IgD-negative memory B cell (primary cell): ENCODE measurements around the gene GRIP2. TPM values are rescaled to one million over a fixed set of nuclear protein-coding genes. Genes with fewer than 3 reads are reported as not detected.

Experiments used
- H3K27ac Mint-ChIP-seq, 3 donors: one replicate each; pipeline ENCODE4 v1.8.0; 2020 to 2022; ENCODE audit warnings: mild to moderate bottlenecking in 3 of 3, mixed read lengths in 3 of 3, moderate library complexity in 1 of 3
- H3K27me3 Mint-ChIP-seq: one replicate; pipeline ENCODE4 v1.8.0; 2021; ENCODE audit warnings: mixed read lengths
- H3K36me3 Mint-ChIP-seq: one replicate; pipeline ENCODE4 v1.8.0; 2020; ENCODE audit warnings: mild to moderate bottlenecking, mixed read lengths
- H3K4me1 Mint-ChIP-seq, 3 donors: one replicate each; pipeline ENCODE4 v1.8.0; 2020 to 2022; ENCODE audit warnings: mixed read lengths in 3 of 3, mild to moderate bottlenecking in 1 of 3
- H3K4me3 Mint-ChIP-seq, 4 donors: one replicate each; pipeline ENCODE4 v1.8.0; 2020 to 2022; ENCODE audit warnings: mild to moderate bottlenecking in 4 of 4, mixed read lengths in 4 of 4, moderate library complexity in 3 of 4
- H3K9me3 Mint-ChIP-seq, 3 donors: one replicate each; pipeline ENCODE4 v1.8.0; 2020 to 2021; ENCODE audit warnings: mixed read lengths in 3 of 3, mild to moderate bottlenecking in 1 of 3
- polyA plus RNA-seq: library from polyadenylated mRNA; unstranded; fragments of 300-500 nt; fragmentation: Illumina TruSeq; gene quantifications from one replicate; pipeline ENCODE4 v1.2.3, GENCODE V29; 2021

The GRIP2 gene
- polyA plus RNA-seq, 1 donor from 2014 or later, result not detected

DNA sequence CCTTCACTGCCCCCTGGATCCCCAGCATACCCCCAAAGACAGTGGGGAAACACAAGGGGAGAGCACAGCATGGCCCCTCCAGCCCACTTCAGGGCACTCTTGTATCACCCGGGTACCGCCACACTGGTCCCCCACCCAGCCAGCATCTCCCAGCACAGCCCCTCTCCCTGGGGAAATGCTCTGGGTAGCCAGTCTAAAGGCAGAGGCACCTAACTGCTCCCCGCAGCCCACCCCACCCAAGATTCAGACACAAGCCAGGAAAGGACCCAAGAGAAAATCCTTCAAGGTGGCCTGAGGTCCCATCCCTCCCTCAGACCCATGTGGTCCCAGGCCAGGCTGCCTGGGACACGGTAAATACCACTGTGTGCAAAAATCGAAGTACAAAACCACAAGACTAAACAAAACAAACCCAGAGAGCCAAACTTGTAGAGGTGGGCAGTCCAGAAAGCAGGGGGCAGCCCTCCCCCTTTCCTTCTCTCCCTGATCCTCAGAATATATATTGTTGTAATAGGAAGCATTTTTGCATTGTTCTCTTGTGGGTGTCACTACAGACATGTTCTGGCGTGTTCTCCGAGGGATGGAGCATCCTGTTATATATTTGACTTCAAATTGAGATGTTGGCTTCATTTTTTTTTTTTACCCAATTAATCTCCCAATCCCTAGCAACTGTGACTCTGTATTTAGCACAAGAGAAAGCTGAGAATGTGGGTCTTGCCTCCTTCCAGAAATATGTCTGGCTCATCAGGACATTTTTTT, 51.7 kb downstream of the GRIP2 start:
- H3K4me3 Mint-ChIP-seq, result peak overlapping the region in 1 of 4 donors; percentile 27
- H3K9me3 Mint-ChIP-seq, result no peaks in the 10 kb centered on the region
- H3K27me3 Mint-ChIP-seq, result no peaks in the 10 kb centered on the region
- H3K27ac Mint-ChIP-seq, result no peak overlapping the region
- H3K36me3 Mint-ChIP-seq, result no peaks in the 10 kb centered on the region
- peaks cover 0 to 7% (median 2%) of the 10 kb centered on the region in 3 donors for H3K4me1 Mint-ChIP-seq

DNA sequence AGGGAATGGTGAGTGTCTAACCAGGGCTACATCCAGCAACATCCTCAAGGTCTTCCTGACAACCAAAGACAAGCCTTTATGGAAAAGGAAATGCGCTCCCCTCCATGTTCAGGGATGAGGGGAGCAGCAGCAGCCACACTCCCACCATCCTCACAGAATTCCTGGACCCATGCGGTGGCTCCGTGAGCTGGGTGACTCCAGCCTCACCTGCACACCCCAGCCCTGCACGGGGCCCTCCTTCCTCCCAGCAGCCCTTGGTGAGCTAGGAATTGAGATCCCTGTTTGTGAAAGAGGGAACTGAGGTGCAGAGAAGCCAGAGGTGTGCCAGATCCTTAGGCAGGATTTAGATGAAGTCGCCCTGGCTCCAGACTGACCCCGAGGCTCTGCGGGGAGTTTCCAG, 52.3 kb downstream of the GRIP2 start:
- Mint-ChIP-seq H3K27ac (no peak overlapping the region), H3K27me3 (no peaks in the 10 kb centered on the region), H3K36me3 (no peaks in the 10 kb centered on the region), H3K4me1 (peaks cover 0 to 7% (median 2%) of the 10 kb centered on the region in 3 donors), H3K9me3 (no peaks in the 10 kb centered on the region), H3K4me3 (no peak overlapping the region)

DNA sequence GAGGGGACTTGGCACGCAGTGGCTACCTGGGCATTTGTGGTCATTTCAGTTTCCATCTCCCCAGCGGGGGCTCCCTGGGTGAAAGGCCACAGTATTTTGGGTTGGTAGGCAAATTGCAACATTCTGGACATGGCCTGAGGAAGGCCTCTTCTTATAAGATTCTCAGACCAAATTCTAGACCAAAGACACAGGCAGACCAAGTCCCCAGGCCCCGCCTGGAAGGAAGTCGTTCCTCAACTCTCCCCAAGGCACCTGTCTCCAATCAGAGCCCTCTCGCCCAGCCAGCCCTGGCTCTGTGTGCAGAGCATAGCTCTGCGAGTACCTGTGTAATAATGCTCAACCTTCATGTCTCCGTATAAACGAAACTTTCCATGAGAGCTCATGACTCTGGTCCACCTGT, 53.1 kb downstream of the GRIP2 start:
- Mint-ChIP-seq H3K9me3 (no peaks in the 10 kb centered on the region), H3K27me3 (no peaks in the 10 kb centered on the region), H3K4me3 (no peak overlapping the region), H3K4me1 (peaks cover 0 to 7% (median 2%) of the 10 kb centered on the region in 3 donors), H3K36me3 (no peaks in the 10 kb centered on the region), H3K27ac (peak overlapping the region in 1 of 3 donors; percentile 6)

DNA sequence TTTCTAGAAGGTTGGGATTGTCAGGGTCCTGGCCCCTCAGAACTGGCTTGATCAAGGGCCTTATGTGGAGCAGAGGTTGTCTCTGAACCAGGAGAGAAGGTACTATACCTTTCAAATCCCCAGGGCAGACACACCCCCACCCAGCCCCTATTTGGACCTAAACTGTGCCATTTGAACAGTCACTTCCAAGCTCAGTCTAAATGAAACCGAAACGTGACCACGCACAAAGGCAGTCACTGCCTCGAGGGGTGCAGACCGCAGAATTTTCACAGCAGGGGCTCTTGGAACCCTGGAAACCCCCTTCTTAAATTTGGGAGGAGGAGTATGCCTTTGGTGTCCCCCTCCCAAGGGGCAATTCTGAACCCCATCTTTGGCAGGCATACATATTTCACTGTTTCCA, 53.7 kb downstream of the GRIP2 start:
- Mint-ChIP-seq H3K4me1 (peaks cover 0 to 11% (median 2%) of the 10 kb centered on the region in 3 donors), H3K9me3 (no peaks in the 10 kb centered on the region), H3K4me3 (no peak overlapping the region), H3K36me3 (no peaks in the 10 kb centered on the region), H3K27me3 (no peaks in the 10 kb centered on the region), H3K27ac (peak overlapping the region in 1 of 3 donors; percentile 91)

DNA sequence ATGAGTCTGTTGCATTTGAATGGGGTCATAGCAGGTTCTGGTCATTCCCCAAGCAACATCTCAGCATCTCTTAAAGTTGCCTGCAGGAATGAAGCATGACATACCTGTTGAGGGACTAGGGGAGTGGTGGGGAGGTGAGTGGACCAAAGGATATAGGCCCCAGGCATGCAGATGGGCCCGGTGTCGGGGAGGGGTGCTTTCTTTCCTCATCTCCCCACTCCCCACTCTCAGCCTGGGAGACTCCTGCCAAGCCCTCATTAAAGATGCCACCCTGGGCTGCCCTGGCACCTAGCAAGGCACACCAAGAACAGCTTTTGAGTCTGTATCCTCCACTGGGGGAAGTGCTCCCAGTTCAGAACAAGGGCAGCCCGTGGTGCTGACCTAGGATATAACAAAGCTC, 54.2 kb downstream of the GRIP2 start:
- Mint-ChIP-seq H3K4me3 (no peak overlapping the region), H3K9me3 (no peaks in the 10 kb centered on the region), H3K27ac (peak overlapping the region in 2 of 3 donors; percentile 67 to 91), H3K27me3 (no peaks in the 10 kb centered on the region), H3K36me3 (no peaks in the 10 kb centered on the region), H3K4me1 (peaks cover 0 to 11% (median 2%) of the 10 kb centered on the region in 3 donors)

DNA sequence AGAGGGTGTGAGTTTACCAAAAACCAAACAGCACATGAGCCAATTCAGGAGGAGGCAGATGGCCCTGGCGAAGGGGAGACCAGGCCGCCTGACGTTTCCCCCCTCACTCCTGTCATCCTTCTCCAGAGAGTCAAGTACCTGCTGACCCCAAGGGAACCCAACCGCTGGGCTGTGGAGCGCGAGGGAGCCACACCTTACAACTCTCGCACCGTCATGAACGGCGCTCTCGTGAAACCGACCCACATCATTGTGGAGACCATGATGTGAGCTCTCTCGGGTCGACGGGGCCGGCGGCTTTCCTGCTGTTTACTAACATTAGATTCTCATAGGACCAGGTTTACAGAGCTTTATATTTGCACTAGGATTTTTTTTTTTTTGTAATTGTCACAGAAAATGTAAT, 55.4 kb downstream of the GRIP2 start:
- Mint-ChIP-seq H3K27ac (no peak overlapping the region), H3K4me1 (peaks cover 0 to 11% (median 2%) of the 10 kb centered on the region in 3 donors), H3K4me3 (no peak overlapping the region), H3K9me3 (no peaks in the 10 kb centered on the region), H3K27me3 (no peaks in the 10 kb centered on the region), H3K36me3 (no peaks in the 10 kb centered on the region)

DNA sequence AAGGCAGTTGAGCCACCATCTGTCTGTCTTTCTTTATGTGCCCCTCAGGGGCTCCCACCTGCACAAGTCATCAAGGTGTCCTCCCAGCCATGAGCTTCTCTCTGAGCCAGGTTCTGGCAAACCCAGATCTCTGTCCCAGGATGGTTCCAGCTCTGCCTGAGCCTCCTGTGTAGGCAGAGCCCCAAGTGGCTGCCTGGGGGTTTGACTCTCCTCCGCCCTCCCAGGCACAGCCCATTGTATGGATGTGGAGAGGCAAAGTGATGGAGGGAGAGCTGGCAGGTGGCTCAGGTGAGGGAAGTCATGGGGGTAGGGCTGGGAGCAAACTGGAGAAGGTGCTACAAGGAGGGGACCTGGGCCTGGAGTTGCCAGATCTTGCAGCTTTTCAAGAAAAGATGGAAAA, 56.9 kb downstream of the GRIP2 start:
- Mint-ChIP-seq H3K9me3 (no peaks in the 10 kb centered on the region), H3K4me1 (peaks cover 0 to 9% (median 2%) of the 10 kb centered on the region in 3 donors), H3K4me3 (peak overlapping the region in 1 of 4 donors; percentile 37), H3K27ac (no peak overlapping the region), H3K36me3 (no peaks in the 10 kb centered on the region), H3K27me3 (no peaks in the 10 kb centered on the region)

DNA sequence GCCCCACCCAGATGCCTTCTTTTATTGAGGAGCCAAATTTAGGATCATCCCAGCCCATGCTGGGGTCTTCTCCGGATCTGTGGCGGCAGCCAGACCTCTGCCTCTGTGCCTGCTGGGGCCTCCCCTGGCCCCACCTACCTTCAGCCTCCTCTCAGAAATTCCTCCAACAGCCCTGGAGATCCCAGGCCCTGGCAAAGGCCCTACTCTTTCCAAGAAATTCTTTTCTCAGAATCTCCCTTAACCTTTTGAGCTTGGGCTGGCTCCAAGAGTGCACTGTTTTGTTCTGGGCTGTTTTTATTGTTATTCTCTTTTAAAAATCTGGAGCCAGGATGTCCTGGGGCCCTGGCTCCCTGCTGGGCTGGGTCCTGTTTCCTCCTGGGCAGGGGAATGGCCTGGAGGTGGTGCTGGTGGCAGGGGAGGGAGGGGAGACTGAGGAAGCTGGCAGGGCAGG, 57.8 kb downstream of the GRIP2 start:
- Mint-ChIP-seq H3K4me3 (no peak overlapping the region), H3K27ac (no peak overlapping the region), H3K9me3 (no peaks in the 10 kb centered on the region), H3K4me1 (peaks cover 0 to 8% (median 2%) of the 10 kb centered on the region in 3 donors), H3K27me3 (no peaks in the 10 kb centered on the region), H3K36me3 (peaks cover 3% of the 10 kb centered on the region)

DNA sequence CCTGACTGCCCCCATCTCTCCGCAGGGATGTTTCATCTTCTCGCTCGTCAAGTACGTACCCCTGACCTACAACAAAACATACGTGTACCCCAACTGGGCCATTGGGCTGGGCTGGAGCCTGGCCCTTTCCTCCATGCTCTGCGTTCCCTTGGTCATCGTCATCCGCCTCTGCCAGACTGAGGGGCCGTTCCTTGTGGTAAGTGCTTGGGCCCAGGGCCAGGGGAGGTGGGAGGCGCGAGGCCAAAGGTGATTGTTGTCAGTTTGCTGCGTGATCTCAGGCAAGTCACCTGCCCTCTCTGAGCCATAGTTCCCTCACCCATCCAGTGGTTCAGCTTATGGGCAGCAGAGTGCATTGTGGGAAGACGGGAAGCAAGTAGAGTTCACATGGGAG, 58.5 kb downstream of the GRIP2 start:
- no peaks in the 10 kb centered on the region for H3K27me3 Mint-ChIP-seq
- no peak overlapping the region for H3K4me3 Mint-ChIP-seq
- peaks cover 0 to 8% (median 2%) of the 10 kb centered on the region in 3 donors for H3K4me1 Mint-ChIP-seq
- peak overlapping the region in 1 of 3 donors; percentile 95 for H3K27ac Mint-ChIP-seq
- peaks cover 0 to 1% (median 0%) of the 10 kb centered on the region in 3 donors for H3K9me3 Mint-ChIP-seq
- H3K36me3 Mint-ChIP-seq, result peaks cover 3% of the 10 kb centered on the region

DNA sequence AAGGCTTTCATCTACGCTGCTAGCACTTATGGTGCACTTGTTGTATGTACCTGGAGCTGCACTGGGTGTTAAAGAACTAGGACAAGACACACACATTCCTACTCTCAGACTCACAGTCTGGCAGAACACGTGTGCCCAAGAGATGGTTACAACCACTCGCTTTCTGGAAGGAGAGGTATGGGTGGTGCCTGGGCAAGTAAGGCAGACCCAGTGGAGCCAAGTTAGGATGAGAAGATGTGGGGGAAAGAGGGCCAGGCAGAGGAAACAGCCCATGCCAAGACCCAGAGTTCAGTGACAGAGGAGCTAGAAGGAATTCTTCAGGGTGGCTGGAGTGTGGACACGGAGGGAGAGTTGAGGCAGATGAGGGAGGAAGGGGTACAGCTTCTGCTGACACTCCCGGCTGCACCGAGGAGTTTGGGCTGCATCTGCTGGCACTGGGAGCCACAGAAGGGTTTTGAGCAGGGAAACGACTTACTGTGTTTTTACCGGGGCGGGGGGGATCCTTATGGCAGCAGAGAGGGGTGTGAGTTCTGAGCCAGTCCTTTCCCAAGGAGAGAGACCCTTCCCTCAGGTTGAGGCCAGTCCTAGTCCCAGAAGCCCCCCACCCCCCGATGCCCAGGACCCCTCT, 59.0 kb downstream of the GRIP2 start:
- Mint-ChIP-seq H3K36me3 (peaks cover 3% of the 10 kb centered on the region), H3K4me3 (no peak overlapping the region), H3K9me3 (peaks cover 0 to 1% (median 0%) of the 10 kb centered on the region in 3 donors), H3K27ac (peak overlapping the region in 1 of 3 donors; percentile 46), H3K27me3 (no peaks in the 10 kb centered on the region), H3K4me1 (peaks cover 0 to 8% (median 2%) of the 10 kb centered on the region in 3 donors)

DNA sequence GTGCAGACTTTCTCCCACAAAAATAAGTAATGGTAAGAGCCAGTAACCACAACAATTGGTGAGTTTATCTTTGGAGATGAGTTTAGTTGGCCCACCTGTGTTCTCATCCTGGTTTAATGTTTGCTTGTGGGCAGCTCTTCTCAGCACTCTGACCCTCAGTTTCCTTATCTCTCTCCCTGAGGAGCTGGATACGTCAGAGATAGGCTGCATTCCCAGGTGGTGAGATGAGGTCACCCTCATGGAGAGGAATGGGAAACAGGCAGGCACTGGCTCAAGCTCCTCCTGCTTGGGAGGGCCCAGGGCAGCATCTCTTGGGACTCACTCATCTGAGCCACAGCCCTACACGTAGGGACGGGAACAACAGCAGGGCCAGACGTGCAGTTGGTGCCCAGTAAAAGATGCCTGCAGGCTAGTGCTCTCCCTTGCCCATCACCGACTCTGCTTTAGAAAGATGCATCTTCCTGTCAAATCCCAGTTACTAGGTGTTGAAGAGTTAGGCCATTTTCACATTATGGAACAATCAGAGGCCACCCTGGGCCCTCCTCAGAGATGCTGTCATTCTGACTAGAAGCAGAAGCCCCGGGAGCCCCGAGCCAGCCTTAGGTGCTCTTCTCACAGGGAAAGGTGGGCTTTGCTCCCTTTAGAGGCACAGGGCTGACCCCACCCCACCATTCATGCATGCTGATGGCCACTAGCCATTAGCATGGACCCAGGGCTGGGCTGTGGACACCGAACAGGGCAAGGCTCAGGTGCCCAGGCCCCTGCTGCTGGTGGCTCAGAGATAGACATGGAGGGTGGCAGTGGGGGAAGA, 59.7 kb downstream of the GRIP2 start:
- no peak overlapping the region for H3K4me3 Mint-ChIP-seq
- peaks cover 0 to 1% (median 0%) of the 10 kb centered on the region in 3 donors for H3K9me3 Mint-ChIP-seq
- no peak overlapping the region for H3K27ac Mint-ChIP-seq
- H3K27me3 Mint-ChIP-seq, result no peaks in the 10 kb centered on the region
- H3K36me3 Mint-ChIP-seq, result peaks cover 3% of the 10 kb centered on the region
- H3K4me1 Mint-ChIP-seq, result peaks cover 0 to 6% (median under 1%) of the 10 kb centered on the region in 3 donors

DNA sequence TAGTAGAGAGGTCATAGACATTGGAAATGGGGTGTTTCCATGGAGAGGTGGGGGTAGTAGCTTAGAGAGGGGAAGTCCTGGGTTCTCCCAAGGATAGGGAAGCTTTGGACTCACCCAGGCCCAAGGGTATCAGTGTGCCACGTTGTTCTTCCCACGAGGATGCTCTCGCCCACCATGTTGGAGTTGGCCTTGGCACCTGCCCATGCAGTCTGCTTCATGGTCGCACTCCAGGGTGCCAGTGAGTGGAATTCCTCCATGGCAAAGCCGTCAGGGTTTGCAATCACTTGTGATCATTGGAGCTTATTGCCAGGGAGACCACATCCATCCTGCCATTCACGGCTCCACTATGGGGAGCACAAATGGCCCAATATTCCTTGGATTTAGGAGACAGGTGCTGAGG, 60.6 kb downstream of the GRIP2 start:
- H3K27ac Mint-ChIP-seq, result peak overlapping the region in 1 of 3 donors; percentile 53
- H3K36me3 Mint-ChIP-seq, result peaks cover 3% of the 10 kb centered on the region
- peaks cover 0 to 3% (median 0%) of the 10 kb centered on the region in 3 donors for H3K4me1 Mint-ChIP-seq
- H3K27me3 Mint-ChIP-seq, result no peaks in the 10 kb centered on the region
- H3K4me3 Mint-ChIP-seq, result no peak overlapping the region
- H3K9me3 Mint-ChIP-seq, result peaks cover 0 to 1% (median 0%) of the 10 kb centered on the region in 3 donors

DNA sequence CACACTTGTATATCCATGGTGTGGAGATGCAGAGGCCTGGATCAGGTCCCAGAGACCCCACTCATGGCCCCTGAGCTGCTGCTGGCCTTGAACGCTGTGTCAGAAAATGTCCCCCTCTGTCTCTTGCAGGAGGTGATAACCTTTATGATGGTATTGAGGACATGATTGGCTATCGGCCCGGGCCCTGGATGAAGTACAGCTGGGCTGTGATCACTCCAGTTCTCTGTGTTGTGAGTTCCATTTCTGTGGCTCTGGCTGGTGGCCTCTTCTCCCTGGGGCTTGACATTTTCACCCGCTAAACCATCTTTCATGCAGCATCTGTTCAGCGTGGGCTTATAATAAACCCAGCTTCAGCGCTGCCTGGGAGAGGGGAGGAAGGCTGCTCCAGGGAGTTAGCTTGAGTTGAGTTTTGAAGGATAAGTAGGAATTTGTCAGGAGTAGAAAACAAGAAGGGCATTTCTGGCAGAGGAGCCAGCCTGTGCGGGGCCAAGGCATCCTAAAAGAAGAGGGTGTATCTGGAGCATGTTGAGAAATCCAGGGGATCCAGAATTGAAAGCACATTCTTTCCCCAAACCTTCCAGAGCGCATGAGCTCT, 61.1 kb downstream of the GRIP2 start:
- Mint-ChIP-seq H3K4me1 (peaks cover 0 to 3% (median 0%) of the 10 kb centered on the region in 3 donors), H3K4me3 (no peak overlapping the region), H3K36me3 (peaks cover 3% of the 10 kb centered on the region), H3K27me3 (no peaks in the 10 kb centered on the region), H3K27ac (peak overlapping the region in 1 of 3 donors; percentile 67), H3K9me3 (peaks cover 0 to 1% (median 0%) of the 10 kb centered on the region in 3 donors)

DNA sequence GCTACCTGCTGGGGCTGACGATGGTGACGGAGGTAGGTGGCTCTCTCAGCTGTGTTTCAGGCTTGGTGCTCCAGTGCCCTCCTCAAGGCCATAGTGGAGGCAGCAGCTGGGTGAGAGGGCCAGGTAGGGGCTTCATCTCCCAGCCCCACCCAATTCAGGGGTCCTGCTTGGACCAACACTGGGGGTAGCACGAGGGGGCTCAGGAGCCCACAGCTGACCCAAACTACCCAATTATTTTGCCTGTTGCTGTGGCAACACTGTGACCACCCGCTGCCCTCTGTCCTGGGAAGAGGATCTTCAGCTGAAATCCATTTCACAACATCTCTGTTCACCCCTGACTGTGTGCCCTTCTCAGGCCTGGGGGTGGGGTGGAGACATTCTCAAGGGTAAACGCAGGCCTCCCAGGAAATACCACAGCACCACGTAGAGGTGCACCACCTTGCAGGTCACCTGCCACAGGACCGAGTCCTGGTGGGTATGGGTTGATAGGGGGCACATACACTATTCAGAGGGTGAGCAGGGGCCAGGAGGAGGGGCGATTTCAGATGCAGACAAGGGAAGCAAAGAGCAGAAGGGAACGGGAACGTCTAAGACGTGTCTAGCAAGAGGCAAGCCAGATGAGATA, 62.7 kb downstream of the GRIP2 start:
- H3K9me3 Mint-ChIP-seq, result peaks cover 0 to 1% (median 0%) of the 10 kb centered on the region in 3 donors
- peaks cover 0 to 3% (median 0%) of the 10 kb centered on the region in 3 donors for H3K4me1 Mint-ChIP-seq
- peaks cover 7% of the 10 kb centered on the region for H3K36me3 Mint-ChIP-seq
- no peak overlapping the region for H3K4me3 Mint-ChIP-seq
- no peaks in the 10 kb centered on the region for H3K27me3 Mint-ChIP-seq
- H3K27ac Mint-ChIP-seq, result no peak overlapping the region
